Hepatocyte (in vitro differentiated cells): ENCODE results near the gene ZNF667. TPM values are rescaled to one million over a fixed set of nuclear protein-coding genes. Genes with fewer than 3 reads are reported as not detected.

Experiments used
- DNase-seq: peaks from one replicate; pipeline ENCODE4 v3.0.0-alpha.2; 2016; ENCODE audit warnings: low spot score
- H2AFZ ChIP-seq: fragments of 200-600 bp; sonication (generic); 2 replicates; pipeline ENCODE4 v1.6.0; 2016; ENCODE audit warnings: antibody characterized with exemption, mild to moderate bottlenecking
- H3K27ac ChIP-seq: fragments of 200-600 bp; sonication (generic); 2 replicates; pipeline ENCODE4 v1.5.1; 2016; ENCODE audit warnings: mild to moderate bottlenecking
- H3K27me3 ChIP-seq: fragments of 200-600 bp; sonication (generic); 2 replicates; pipeline ENCODE4 v1.6.1; 2016
- H3K36me3 ChIP-seq: fragments of 200-600 bp; sonication (generic); replicated peaks from 2 replicates; pipeline ENCODE4 v1.5.1; 2016; ENCODE audit warnings: low read depth; ENCODE audit not compliant: insufficient read depth
- H3K4me1 ChIP-seq: fragments of 200-600 bp; sonication (generic); 2 replicates; pipeline ENCODE4 v1.5.1; 2016; ENCODE audit warnings: mild to moderate bottlenecking, moderate library complexity; ENCODE audit not compliant: insufficient read depth
- H3K4me2 ChIP-seq: fragments of 200-600 bp; sonication (generic); 2 replicates; pipeline ENCODE4 v1.6.0; 2016
- H3K4me3 ChIP-seq: fragments of 200-600 bp; sonication (generic); 2 replicates; pipeline ENCODE4 v1.5.1; 2016; ENCODE audit warnings: mild to moderate bottlenecking
- H3K79me2 ChIP-seq: fragments of 200-600 bp; sonication (generic); 2 replicates; pipeline ENCODE4 v1.6.0; 2017; ENCODE audit warnings: mild to moderate bottlenecking
- H3K9me2 ChIP-seq: fragments of 200-600 bp; sonication (generic); replicated peaks from 2 replicates; pipeline ENCODE4 v1.6.0; 2017; ENCODE audit warnings: mild to moderate bottlenecking; ENCODE audit not compliant: insufficient read depth
- H3K9me3 ChIP-seq: fragments of 200-600 bp; sonication (generic); 2 replicates; pipeline ENCODE4 v1.5.1; 2016; ENCODE audit warnings: low read depth, mild to moderate bottlenecking
- H4K20me1 ChIP-seq: fragments of 200-600 bp; sonication (generic); 2 replicates; pipeline ENCODE4 v1.6.0; 2016; ENCODE audit warnings: mild to moderate bottlenecking; ENCODE audit not compliant: insufficient read depth, poor library complexity, severe bottlenecking
- EZH2 ChIP-seq: fragments of 200-600 bp; sonication (generic); IDR thresholded peaks from 2 replicates; pipeline ENCODE4 v1.6.1; 2016; ENCODE audit warnings: antibody characterized with exemption, mild to moderate bottlenecking, borderline replicate concordance
- EZH2phosphoT487 ChIP-seq: fragments of 200-600 bp; sonication (generic); IDR thresholded peaks from one replicate; pipeline ENCODE4 v1.6.1; 2018; ENCODE audit warnings: antibody characterized with exemption, mild to moderate bottlenecking, low read depth, moderate library complexity; ENCODE audit not compliant: unreplicated experiment, severe bottlenecking
- WGBS: methylation state at CpG from one replicate; pipeline ENCODE4 v1.1.6; 2016; ENCODE audit warnings: low lambda C conversion rate; ENCODE audit errors: missing lambda C conversion rate; 5-methylcytosine and 5-hydroxymethylcytosine counted together
- polyA plus RNA-seq: library from polyadenylated mRNA; unstranded; fragments of >200 nt; fragmentation: Nextera tagmentation; extraction: Ambion mirVana; gene quantifications from 2 replicates; pipeline ENCODE4 v1.2.1, GENCODE V29; 2016
- total RNA-seq: library from RNA; depleted of rRNA; stranded (reverse); fragments of >200 nt; gene quantifications from 2 replicates; pipeline ENCODE4 v1.2.3, GENCODE V29; 2014
- TF ChIP-seq, protein P1 (sequence below): fragments of 200-600 bp; sonication (generic); IDR thresholded peaks from 2 replicates; pipeline ENCODE4 v1.5.1; 2016; ENCODE audit warnings: antibody characterized with exemption, mild to moderate bottlenecking; ENCODE audit not compliant: poor library complexity

ZNF667 gene
- total and polyA plus RNA-seq, 2 experiments from 2014 or later = 2.4 to 3.4 TPM

DNA sequence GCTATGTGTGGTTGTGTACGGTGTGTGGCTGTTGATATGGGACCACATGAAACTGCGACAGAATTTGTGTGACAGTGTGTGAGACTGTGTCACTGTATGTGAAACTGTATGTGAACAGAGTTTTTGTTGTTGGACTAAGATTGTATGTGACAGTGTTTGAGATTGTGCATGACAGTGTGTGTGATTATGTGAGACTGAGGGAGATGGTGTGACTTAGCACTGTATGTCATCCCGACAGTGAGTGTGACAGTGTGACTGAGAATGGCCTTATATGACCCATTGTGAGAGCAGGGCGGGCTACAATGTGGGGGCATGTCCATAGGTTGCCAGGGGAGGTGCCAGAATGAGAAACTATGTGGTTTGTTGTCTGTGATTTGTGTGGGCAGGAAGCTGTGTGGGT, 72.1 kb downstream of the ZNF667 start:
- H3K9me2 ChIP-seq = no peaks in the 10 kb centered on the region
- peaks cover 4% of the 10 kb centered on the region for H3K36me3 ChIP-seq
- no peak overlapping the region for H3K4me3 ChIP-seq
- peaks cover 24% of the 10 kb centered on the region for H3K79me2 ChIP-seq
- H3K27ac ChIP-seq = no peak overlapping the region
- peak overlapping the region; percentile 93 for H3K4me2 ChIP-seq
- no peaks in the 10 kb centered on the region for H3K4me1 ChIP-seq
- no peaks in the 10 kb centered on the region for H4K20me1 ChIP-seq
- no peaks in the 10 kb centered on the region for H3K27me3 ChIP-seq
- WGBS = 100% methylated on average over 4 of the region's 4 CpGs
- TF ChIP-seq, protein P1, sequence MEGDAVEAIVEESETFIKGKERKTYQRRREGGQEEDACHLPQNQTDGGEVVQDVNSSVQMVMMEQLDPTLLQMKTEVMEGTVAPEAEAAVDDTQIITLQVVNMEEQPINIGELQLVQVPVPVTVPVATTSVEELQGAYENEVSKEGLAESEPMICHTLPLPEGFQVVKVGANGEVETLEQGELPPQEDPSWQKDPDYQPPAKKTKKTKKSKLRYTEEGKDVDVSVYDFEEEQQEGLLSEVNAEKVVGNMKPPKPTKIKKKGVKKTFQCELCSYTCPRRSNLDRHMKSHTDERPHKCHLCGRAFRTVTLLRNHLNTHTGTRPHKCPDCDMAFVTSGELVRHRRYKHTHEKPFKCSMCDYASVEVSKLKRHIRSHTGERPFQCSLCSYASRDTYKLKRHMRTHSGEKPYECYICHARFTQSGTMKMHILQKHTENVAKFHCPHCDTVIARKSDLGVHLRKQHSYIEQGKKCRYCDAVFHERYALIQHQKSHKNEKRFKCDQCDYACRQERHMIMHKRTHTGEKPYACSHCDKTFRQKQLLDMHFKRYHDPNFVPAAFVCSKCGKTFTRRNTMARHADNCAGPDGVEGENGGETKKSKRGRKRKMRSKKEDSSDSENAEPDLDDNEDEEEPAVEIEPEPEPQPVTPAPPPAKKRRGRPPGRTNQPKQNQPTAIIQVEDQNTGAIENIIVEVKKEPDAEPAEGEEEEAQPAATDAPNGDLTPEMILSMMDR = no peak
- no peak for TF ChIP-seq EZH2
- no peak for TF ChIP-seq EZH2phosphoT487
- H3K9me3 ChIP-seq = peaks cover 18% of the 10 kb centered on the region
- H2AFZ ChIP-seq = peak overlapping the region; percentile 100
- no peak for DNase-seq

DNA sequence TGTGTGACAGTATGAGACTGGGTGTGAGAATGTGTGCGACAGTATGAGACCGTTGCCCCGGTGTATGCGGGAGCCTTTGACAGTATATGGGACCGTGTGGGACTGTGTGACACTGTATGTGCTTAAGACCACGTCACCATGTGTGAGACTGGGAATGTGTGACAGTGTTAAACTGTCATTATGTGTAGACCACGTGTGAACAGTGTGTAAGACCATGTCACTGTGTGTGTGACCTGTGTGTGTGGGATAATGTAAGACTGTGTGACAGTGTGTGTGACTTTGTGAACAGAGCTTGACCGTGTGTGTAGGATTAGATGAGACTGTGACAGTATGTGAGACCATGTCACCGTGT, 72.5 kb downstream of the ZNF667 start:
- no peak overlapping the region for H3K27ac ChIP-seq
- peaks cover 4% of the 10 kb centered on the region for H3K36me3 ChIP-seq

DNA sequence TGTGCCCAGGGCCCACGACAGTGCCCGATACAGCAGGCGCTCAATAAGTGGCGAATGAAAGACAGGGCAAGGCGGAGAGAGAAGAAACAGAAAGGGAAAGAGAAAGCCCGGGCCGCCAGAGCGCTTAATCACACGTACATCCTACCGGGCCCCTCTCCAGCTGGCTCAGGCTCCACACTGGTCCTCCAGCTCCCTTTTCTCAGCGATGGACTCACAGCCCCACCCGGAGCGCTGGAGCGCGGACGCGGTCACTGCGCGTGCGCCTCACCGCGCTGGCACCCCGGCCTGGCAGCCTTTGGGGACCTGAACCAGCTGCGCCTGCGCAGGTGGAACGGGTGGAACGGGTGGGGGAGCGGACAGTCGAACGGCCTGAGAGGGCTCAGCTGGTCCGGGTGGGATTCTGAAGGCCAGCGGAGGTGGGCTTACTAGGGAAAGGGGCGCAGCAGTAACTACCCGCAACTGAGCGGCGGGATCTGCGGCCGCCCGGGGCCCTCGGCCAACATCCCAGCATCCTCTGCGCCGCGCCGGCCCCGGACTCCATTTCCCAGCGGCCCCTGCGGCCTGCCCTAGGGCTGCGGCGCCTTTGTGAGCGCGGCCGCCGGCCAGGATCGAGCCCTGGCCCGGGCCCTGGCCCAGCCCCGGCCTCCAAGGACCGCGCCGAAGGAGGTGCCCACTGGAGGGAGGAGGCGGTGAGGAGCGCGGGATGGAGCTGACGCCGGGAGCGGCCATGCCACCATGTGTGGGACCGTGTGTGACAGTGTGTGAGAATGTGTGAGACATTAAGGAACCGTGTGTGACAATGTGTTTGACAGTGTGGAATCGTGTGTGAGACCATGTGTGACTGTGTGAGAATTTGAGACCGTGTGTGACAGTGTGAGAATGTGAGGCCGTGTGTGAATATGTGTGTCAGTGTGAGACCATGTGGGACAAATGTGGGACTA, 73.1 kb downstream of the ZNF667 start, which contains the start of gene ZNF583:
TSS of gene ZNF583 (plus strand) at position 569 of the 941 bp plus-strand sequence. CDS start 2,783 bp downstream, outside the sequence.
- Histone ChIP-seq H3K4me3 (peak within 1 kb of the TSS; percentile 51), H3K9me2 (no peaks in the 10 kb centered on the region), H3K36me3 (no peaks in the 10 kb centered on the region), H3K9me3 (peaks cover 11% of the 10 kb centered on the region), H3K79me2 (peaks cover 24% of the 10 kb centered on the region), H3K27ac (peak within 1 kb of the TSS; percentile 95), H3K4me2 (peak within 1 kb of the TSS; percentile 93), H3K4me1 (no peaks in the 10 kb centered on the region), H3K27me3 (no peaks in the 10 kb centered on the region), H2AFZ (peak within 1 kb of the TSS; percentile 100), H4K20me1 (no peaks in the 10 kb centered on the region)
- WGBS = 1% methylated on average over 63 of the region's 70 CpGs
- TF ChIP-seq, protein P1 = no peak
- no peak for TF ChIP-seq EZH2
- peak; percentile 97 for DNase-seq

More for the DNA sequence above, 72.5 kb downstream of the ZNF667 start:
- WGBS = 79% methylated on average over 9 of the region's 9 CpGs
- DNase-seq = no peak
- Histone ChIP-seq H2AFZ (peak overlapping the region; percentile 100), H3K27me3 (no peaks in the 10 kb centered on the region), H4K20me1 (no peaks in the 10 kb centered on the region), H3K4me2 (peak overlapping the region; percentile 93), H3K4me3 (peak overlapping the region; percentile 51), H3K9me2 (no peaks in the 10 kb centered on the region), H3K9me3 (peaks cover 17% of the 10 kb centered on the region), H3K4me1 (no peaks in the 10 kb centered on the region), H3K79me2 (peaks cover 24% of the 10 kb centered on the region)
- TF ChIP-seq EZH2phosphoT487 (no peak), EZH2 (no peak)
- TF ChIP-seq, protein P1 = no peak
